ENCODE measurements around the gene DTD2.
"Not testable (repeated sequence)": the region's sequence is repeated elsewhere in the genome, so short reads cannot be mapped to it uniquely, and the experiment has no call there.

Gene DTD2

GRCh38 chr14:31484754-31485153, 27.4 kb upstream of the DTD2 start:
- no peak for TF ChIP-seq CTCF (IDR thresholded peaks at IDR 0.05; ENCODE audit: extremely low read depth, missing control alignments)
- DNase-seq (ENCODE audit: low spot score), result no peak

GRCh38 chr14:31480156-31480555, 22.9 kb upstream of the DTD2 start:
- DNase-seq (ENCODE audit: low spot score), result no peak

GRCh38 chr14:31479027-31479426, 21.7 kb upstream of the DTD2 start:
- no peak for DNase-seq (ENCODE audit: low spot score)
- TF ChIP-seq CTCF (IDR thresholded peaks at IDR 0.05; ENCODE audit: extremely low read depth, missing control alignments), result no peak

More at GRCh38 chr14:31480156-31480555, 22.9 kb upstream of the DTD2 start:
- no peak for TF ChIP-seq CTCF (IDR thresholded peaks at IDR 0.05; ENCODE audit: extremely low read depth, missing control alignments)

- DNase-seq (ENCODE audit: low spot score), result no peak
- TF ChIP-seq CTCF (IDR thresholded peaks at IDR 0.05; ENCODE audit: extremely low read depth, missing control alignments), result no peak
These were observed 19.9 kb upstream of the DTD2 start for GRCh38 chr14:31477248-31477647.

- no peak for TF ChIP-seq CTCF (IDR thresholded peaks at IDR 0.05; ENCODE audit: extremely low read depth, missing control alignments)
- DNase-seq (ENCODE audit: low spot score), result no peak
These were observed 19.0 kb upstream of the DTD2 start for GRCh38 chr14:31476131-31476866.

GRCh38 chr14:31466554-31466953, 9.2 kb upstream of the DTD2 start:
- TF ChIP-seq CTCF (IDR thresholded peaks at IDR 0.05; ENCODE audit: extremely low read depth, missing control alignments), result no peak
- DNase-seq (ENCODE audit: low spot score), result no peak

GRCh38 chr14:31465111-31465510, 7.8 kb upstream of the DTD2 start:
- no peak for TF ChIP-seq CTCF (IDR thresholded peaks at IDR 0.05; ENCODE audit: extremely low read depth, missing control alignments)
- DNase-seq (ENCODE audit: low spot score), result no peak

GRCh38 chr14:31462450-31462849, 5.1 kb upstream of the DTD2 start:
- not testable (repeated sequence) for DNase-seq (ENCODE audit: low spot score)

Measured in GM20000 (cell line).